ENCODE data around the gene HAND1.

The HAND1 gene

DNA sequence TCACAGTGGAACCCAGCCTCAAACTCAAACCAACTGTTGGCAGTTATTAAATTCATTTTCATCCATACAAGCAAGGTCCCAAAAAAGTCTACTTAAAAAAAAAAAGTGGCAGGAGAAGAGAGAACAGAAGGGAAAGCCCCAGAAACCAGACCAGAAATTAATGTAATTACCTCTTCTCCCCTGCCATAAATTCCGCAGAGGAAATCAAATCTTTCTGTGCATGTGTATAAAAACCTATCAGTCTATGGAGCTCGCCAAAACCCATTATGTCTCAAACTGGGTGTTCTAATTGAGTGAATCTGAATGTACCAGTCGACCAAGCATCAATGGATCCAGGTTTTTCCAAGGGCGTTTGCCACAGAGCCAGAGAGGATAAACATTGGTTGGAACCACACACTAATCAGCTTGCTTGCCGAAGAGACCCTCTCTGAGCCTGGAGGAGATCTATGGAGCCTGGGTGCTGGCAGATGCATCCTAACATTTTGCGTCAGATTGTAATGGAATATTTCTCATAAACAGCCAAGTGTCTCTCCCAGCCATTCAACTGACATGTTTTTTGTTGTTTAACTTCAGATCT is 7.9 kb upstream of the HAND1 start:
- peaks cover 0 to 95% of the 10 kb centered on the region in 2 donors for H3K27me3 ChIP-seq
- H3K9me3 ChIP-seq, result no peaks in the 10 kb centered on the region
- DNase-seq, result no peak
- H3K27ac ChIP-seq, result no peak overlapping the region
- H3K4me1 ChIP-seq, result peaks cover 0 to 14% (median 6%) of the 10 kb centered on the region in 4 donors
- no peak for TF ChIP-seq CTCF (IDR thresholded peaks at IDR 0.05)
- intact Hi-C loops (cut with DNase I; ENCODE audit: low total_unique reads), result no loop called here
- H3K36me3 ChIP-seq, result no peaks in the 10 kb centered on the region
- no peak overlapping the region for H3K4me3 ChIP-seq

DNA sequence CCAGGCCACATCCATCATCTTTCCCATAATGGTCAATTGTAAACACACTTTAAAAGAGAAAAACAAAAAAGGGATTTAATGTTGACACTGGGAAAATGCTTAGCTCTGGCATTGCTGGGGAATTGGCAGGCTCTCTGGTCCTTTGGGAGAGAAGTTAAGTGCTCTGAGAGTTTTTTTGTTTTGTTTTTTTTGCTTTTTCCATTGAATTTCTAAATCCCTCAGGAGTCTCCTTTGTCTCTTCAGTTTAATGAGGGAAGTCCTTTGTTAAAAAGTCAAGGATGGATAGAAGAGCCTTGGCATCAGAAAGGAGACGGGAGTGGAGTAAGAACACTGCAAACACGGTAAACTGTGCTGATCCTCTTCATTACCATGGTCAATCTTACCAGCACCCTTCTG is 7.1 kb upstream of the HAND1 start:
- peaks cover 0 to 14% (median 6%) of the 10 kb centered on the region in 4 donors for H3K4me1 ChIP-seq
- no peaks in the 10 kb centered on the region for H3K9me3 ChIP-seq
- TF ChIP-seq CTCF (IDR thresholded peaks at IDR 0.05), result no peak
- DNase-seq, result no peak
- no peaks in the 10 kb centered on the region for H3K36me3 ChIP-seq
- no peak overlapping the region for H3K27ac ChIP-seq
- no peak overlapping the region for H3K4me3 ChIP-seq
- peaks cover 5 to 99% of the 10 kb centered on the region in 2 donors for H3K27me3 ChIP-seq
- intact Hi-C loops (cut with DNase I; ENCODE audit: low total_unique reads), result no loop called here

DNA sequence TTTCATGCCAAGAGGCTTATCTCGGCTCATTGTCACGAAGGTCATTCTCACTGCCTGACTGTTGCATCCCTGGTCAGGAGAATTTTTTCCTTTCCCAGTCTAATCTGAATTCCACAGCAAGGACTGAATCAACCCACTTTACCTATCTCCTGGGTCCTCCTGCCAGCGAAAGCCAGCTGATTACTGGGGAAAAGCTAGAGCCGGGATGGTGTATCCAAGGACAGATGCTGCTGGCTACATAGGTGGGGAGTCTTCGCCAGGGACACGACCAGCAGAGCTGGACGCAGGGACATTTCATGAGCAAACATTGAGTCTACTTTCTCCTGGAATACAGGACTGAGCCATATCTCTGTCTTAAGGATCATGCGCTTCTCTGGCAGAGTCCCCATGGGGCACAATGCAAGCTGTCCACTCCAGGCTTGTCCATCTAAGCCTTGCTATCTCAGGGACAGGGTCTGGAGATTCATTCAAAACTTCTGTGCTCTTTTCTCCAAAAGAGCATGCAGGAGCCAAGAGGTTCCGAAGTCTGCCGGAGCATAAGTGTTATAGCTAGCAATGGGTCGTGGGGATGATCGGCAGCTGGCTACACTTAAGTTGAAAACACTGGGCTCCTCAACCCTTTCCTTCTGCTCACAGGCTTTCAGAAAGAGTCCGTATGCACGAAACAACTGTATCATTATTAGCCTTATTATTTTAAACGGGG is 6.5 kb upstream of the HAND1 start:
- no peak for TF ChIP-seq CTCF (IDR thresholded peaks at IDR 0.05)
- Histone ChIP-seq H3K4me1 (peaks cover 0 to 17% (median 8%) of the 10 kb centered on the region in 4 donors), H3K27me3 (peaks cover 5 to 99% of the 10 kb centered on the region in 2 donors), H3K27ac (no peak overlapping the region), H3K9me3 (no peaks in the 10 kb centered on the region), H3K4me3 (no peak overlapping the region), H3K36me3 (no peaks in the 10 kb centered on the region)
- intact Hi-C loops (cut with DNase I; ENCODE audit: low total_unique reads), result no loop called here
- DNase-seq, result no peak

DNA sequence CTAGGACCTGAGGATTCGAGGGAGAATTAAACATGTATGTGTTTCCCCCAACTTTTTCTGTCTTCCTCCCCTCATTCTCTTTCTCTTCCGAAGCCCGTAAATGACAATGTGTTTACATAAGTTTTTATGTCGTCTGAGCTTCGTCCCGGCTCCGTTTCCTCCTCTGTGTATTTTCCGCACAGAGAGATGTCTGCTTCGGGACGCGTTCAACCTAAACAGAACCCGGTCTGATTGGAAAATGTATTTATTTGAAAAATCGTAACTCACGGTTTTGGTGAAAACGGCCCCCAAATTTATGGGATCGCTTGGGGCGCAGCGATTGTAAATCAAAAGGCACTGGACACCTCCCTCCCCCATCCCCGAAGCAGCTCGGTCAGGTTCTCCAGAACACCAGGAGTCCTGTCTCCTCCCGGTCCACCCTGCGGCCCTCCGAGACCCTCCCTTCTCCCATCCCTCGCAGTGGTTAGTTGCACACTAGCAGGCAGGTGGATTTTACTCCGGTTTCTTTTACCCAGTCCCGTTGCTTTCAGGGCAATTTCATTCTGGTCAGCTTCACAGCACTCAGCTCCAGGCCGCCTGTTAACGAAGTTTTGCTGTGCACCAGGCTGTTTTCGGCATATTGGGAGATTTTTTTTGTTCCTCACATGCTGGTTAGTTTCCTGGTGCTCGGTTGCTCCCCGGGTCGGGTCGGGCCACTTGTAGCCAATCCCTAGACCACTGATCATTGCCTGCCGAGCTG is 5.8 kb upstream of the HAND1 start:
- no peaks in the 10 kb centered on the region for H3K9me3 ChIP-seq
- no peaks in the 10 kb centered on the region for H3K36me3 ChIP-seq
- no peak overlapping the region for H3K27ac ChIP-seq
- peaks cover 0 to 24% (median 15%) of the 10 kb centered on the region in 4 donors for H3K4me1 ChIP-seq
- DNase-seq, result no peak
- intact Hi-C loops (cut with DNase I; ENCODE audit: low total_unique reads), result no loop called here
- no peak for TF ChIP-seq CTCF (IDR thresholded peaks at IDR 0.05)
- peaks cover 5 to 100% of the 10 kb centered on the region in 2 donors for H3K27me3 ChIP-seq
- H3K4me3 ChIP-seq, result no peak overlapping the region

DNA sequence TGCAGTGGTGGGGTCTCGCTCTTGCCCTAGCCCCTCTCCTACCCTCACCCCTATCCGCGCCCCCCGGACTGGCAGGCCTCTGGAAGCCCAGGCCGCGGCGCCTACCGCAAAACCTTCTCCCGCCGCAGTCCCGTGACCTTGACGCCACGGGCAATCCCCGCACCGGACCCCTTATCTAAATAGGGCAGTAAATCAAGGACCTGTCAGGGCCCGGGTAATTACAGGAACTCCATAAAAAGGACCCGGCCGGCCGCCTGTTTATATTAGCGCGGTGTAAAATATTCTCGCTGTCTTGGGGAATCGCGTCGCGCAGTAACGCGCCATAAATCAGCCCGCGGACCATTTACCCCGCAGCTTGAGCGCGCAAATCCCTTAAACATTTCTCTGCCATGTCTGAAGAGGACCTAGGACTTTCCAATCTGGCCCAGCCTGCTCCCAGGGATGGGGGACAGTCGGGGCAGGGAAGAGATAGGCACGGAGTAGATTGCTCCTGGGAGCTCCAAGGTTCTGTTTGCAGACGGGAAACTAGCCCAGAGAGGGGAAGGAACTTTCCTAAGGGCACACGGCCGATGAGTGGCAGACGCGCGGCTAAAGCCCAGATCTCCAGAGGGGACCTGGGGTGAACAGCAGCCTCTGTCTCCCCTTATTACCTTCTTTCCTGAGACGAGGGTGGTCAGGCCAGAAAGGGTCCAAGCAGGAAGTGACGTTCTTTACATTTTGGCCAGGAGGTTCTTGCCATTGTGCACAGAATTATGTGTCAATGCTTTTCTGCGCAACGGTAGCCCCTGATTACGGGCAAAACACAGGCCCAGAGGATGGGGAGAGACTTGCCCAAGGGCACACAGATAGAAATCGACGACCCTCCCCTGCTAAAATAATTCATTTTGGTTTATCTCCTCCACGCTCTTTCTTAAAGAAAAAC is 4.8 kb upstream of the HAND1 start:
- Histone ChIP-seq H3K36me3 (no peaks in the 10 kb centered on the region), H3K27ac (no peak overlapping the region), H3K27me3 (peaks cover 5 to 100% of the 10 kb centered on the region in 2 donors), H3K4me1 (peaks cover 0 to 34% (median 26%) of the 10 kb centered on the region in 4 donors), H3K9me3 (no peaks in the 10 kb centered on the region), H3K4me3 (no peak overlapping the region)
- TF ChIP-seq CTCF (IDR thresholded peaks at IDR 0.05), result no peak
- DNase-seq, result no peak
- intact Hi-C loops (cut with DNase I; ENCODE audit: low total_unique reads), result no loop called here

All from tibial artery (tissue), 4 donors.